ENCODE data around the gene ADAMTS18. TPM values are rescaled to one million over a fixed set of nuclear protein-coding genes. Genes with fewer than 3 reads are reported as not detected.

Gene ADAMTS18
- total and polyA plus RNA-seq, 4 experiments from 2014 or later, result not detected

GRCh38 chr16:77306075-77306474 lies 128.8 kb downstream of the ADAMTS18 start:
- Histone ChIP-seq H3K4me3 (ENCODE audit: low read length in 2 of 2) (no peak overlapping the region), H3K4me1 (ENCODE audit: insufficient read depth, low read length) (no peaks in the 10 kb centered on the region), H3K27me3 (ENCODE audit: insufficient read depth, low read length) (no peaks in the 10 kb centered on the region), H3K27ac (ENCODE audit: low read depth, low read length) (no peak overlapping the region), H3K36me3 (ENCODE audit: insufficient read depth, low read length) (no peaks in the 10 kb centered on the region), H3K9me3 (ENCODE audit: control insufficient read depth in 1 of 2, low read length in 2 of 2) (no peaks in the 10 kb centered on the region)
- CTCF ChIA-PET (ENCODE audit: partially characterized antibody), result no interaction called here
- H3K36me3 Mint-ChIP-seq, result no peaks in the 10 kb centered on the region
- peaks cover 2 to 4% of the 10 kb centered on the region in 2 donors for H3K27me3 Mint-ChIP-seq
- DNase-seq, result no peak
- no peak overlapping the region for H3K27ac Mint-ChIP-seq
- POLR2A ChIA-PET (ENCODE audit: partially characterized antibody), result no interaction called here
- H3K9me3 Mint-ChIP-seq, result peaks cover 0 to 2% (median 0%) of the 10 kb centered on the region in 8 donors
- intact Hi-C loops (cut with micrococcal nuclease), result no loop called here
- H3K4me1 Mint-ChIP-seq, result no peaks in the 10 kb centered on the region
- no peak overlapping the region for H3K4me3 Mint-ChIP-seq

DNA sequence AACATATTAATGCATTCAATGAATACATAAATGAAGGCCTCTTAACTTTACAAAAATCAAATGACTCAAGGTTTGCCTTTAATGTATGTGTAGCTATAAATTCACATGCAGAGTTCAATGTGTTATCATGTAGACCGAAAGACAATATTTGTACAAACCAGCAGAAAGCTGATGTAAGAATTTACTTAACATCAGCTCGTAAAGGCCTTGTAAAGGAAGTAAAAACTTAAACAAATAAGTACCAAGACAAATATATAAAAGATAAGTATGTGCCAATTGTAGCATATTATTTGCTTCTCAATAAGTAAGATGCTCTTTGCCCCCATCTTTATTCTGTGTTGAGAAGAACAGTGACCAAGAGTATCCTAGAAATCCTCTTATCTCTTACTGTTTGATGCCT lies 130.0 kb downstream of the ADAMTS18 start:
- no peak overlapping the region for H3K4me3 ChIP-seq (ENCODE audit: low read length in 2 of 2)
- H3K27ac Mint-ChIP-seq, result no peak overlapping the region
- H3K9me3 ChIP-seq (ENCODE audit: control insufficient read depth in 1 of 2, low read length in 2 of 2), result no peaks in the 10 kb centered on the region
- no peaks in the 10 kb centered on the region for H3K36me3 Mint-ChIP-seq
- intact Hi-C loops (cut with micrococcal nuclease), result no loop called here
- no peak overlapping the region for H3K27ac ChIP-seq (ENCODE audit: low read depth, low read length)
- no peaks in the 10 kb centered on the region for H3K4me1 Mint-ChIP-seq
- no peak for DNase-seq
- H3K27me3 Mint-ChIP-seq, result peaks cover 4 to 6% of the 10 kb centered on the region in 2 donors
- H3K27me3 ChIP-seq (ENCODE audit: insufficient read depth, low read length), result no peaks in the 10 kb centered on the region
- H3K36me3 ChIP-seq (ENCODE audit: insufficient read depth, low read length), result no peaks in the 10 kb centered on the region
- no peak overlapping the region for H3K4me3 Mint-ChIP-seq
- ChIA-PET CTCF (ENCODE audit: partially characterized antibody) (no interaction called here), POLR2A (ENCODE audit: partially characterized antibody) (no interaction called here)
- no peaks in the 10 kb centered on the region for H3K4me1 ChIP-seq (ENCODE audit: insufficient read depth, low read length)
- peaks cover 0 to 2% (median 0%) of the 10 kb centered on the region in 8 donors for H3K9me3 Mint-ChIP-seq

GRCh38 chr16:77304134-77304533 lies 130.7 kb downstream of the ADAMTS18 start:
- POLR2A ChIA-PET (ENCODE audit: partially characterized antibody), result no interaction called here
- no peaks in the 10 kb centered on the region for H3K4me1 ChIP-seq (ENCODE audit: insufficient read depth, low read length)
- no peaks in the 10 kb centered on the region for H3K27me3 ChIP-seq (ENCODE audit: insufficient read depth, low read length)
- no peaks in the 10 kb centered on the region for H3K36me3 ChIP-seq (ENCODE audit: insufficient read depth, low read length)
- H3K27ac ChIP-seq (ENCODE audit: low read depth, low read length), result no peak overlapping the region
- H3K9me3 ChIP-seq (ENCODE audit: control insufficient read depth in 1 of 2, low read length in 2 of 2), result no peaks in the 10 kb centered on the region
- Mint-ChIP-seq H3K27ac (no peak overlapping the region), H3K9me3 (peaks cover 0 to 2% (median 0%) of the 10 kb centered on the region in 8 donors), H3K36me3 (no peaks in the 10 kb centered on the region), H3K4me1 (no peaks in the 10 kb centered on the region), H3K4me3 (no peak overlapping the region), H3K27me3 (peaks cover 4 to 6% of the 10 kb centered on the region in 2 donors)
- CTCF ChIA-PET (ENCODE audit: partially characterized antibody), result no interaction called here
- DNase-seq, result no peak
- no peak overlapping the region for H3K4me3 ChIP-seq (ENCODE audit: low read length in 2 of 2)
- intact Hi-C loops (cut with micrococcal nuclease), result no loop called here

- Mint-ChIP-seq H3K36me3 (no peaks in the 10 kb centered on the region), H3K9me3 (peaks cover 0 to 2% (median 0%) of the 10 kb centered on the region in 8 donors), H3K27ac (no peak overlapping the region), H3K4me3 (no peak overlapping the region), H3K27me3 (peaks cover 2 to 5% of the 10 kb centered on the region in 2 donors), H3K4me1 (no peaks in the 10 kb centered on the region)
- H3K4me3 ChIP-seq (ENCODE audit: low read length in 2 of 2), result no peak overlapping the region
- no peaks in the 10 kb centered on the region for H3K27me3 ChIP-seq (ENCODE audit: insufficient read depth, low read length)
- no peaks in the 10 kb centered on the region for H3K36me3 ChIP-seq (ENCODE audit: insufficient read depth, low read length)
- no peaks in the 10 kb centered on the region for H3K9me3 ChIP-seq (ENCODE audit: control insufficient read depth in 1 of 2, low read length in 2 of 2)
- ChIA-PET CTCF (ENCODE audit: partially characterized antibody) (no interaction called here), POLR2A (ENCODE audit: partially characterized antibody) (no interaction called here)
- H3K27ac ChIP-seq (ENCODE audit: low read depth, low read length), result no peak overlapping the region
- DNase-seq, result no peak
- intact Hi-C loops (cut with micrococcal nuclease), result no loop called here
- H3K4me1 ChIP-seq (ENCODE audit: insufficient read depth, low read length), result no peaks in the 10 kb centered on the region
Observed at GRCh38 chr16:77302674-77303073, 132.2 kb downstream of the ADAMTS18 start.

- CTCF ChIA-PET (ENCODE audit: partially characterized antibody), result no interaction called here
- Histone ChIP-seq H3K9me3 (ENCODE audit: control insufficient read depth in 1 of 2, low read length in 2 of 2) (no peaks in the 10 kb centered on the region), H3K27ac (ENCODE audit: low read depth, low read length) (no peak overlapping the region), H3K4me3 (ENCODE audit: low read length in 2 of 2) (no peak overlapping the region), H3K27me3 (ENCODE audit: insufficient read depth, low read length) (no peaks in the 10 kb centered on the region), H3K36me3 (ENCODE audit: insufficient read depth, low read length) (no peaks in the 10 kb centered on the region), H3K4me1 (ENCODE audit: insufficient read depth, low read length) (no peaks in the 10 kb centered on the region)
- Mint-ChIP-seq H3K27ac (no peak overlapping the region), H3K27me3 (peaks cover 2 to 5% of the 10 kb centered on the region in 2 donors), H3K36me3 (no peaks in the 10 kb centered on the region), H3K9me3 (peaks cover 0 to 2% (median 0%) of the 10 kb centered on the region in 8 donors), H3K4me3 (no peak overlapping the region), H3K4me1 (no peaks in the 10 kb centered on the region)
- DNase-seq, result no peak
- intact Hi-C loops (cut with micrococcal nuclease), result no loop called here
- POLR2A ChIA-PET (ENCODE audit: partially characterized antibody), result no interaction called here
Observed at GRCh38 chr16:77302249-77302648, 132.6 kb downstream of the ADAMTS18 start.

DNA sequence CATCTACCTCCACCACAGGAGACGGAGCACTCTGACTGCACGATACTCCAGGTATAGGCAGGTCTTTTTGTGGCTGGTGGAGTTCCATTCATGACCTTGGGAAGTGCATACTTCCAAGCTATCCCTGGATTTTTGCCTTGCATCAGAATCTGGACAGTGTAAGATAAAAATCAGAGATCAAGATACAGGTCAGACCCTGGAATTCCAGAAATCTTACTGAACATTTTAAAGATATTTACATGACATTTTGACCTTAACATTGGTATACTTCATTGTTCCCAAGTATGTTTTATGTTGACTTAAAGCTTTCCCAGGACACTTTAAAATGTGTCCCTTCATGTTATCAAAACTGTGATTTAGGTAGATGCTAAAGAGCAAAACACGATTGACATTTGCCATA lies 134.6 kb downstream of the ADAMTS18 start:
- DNase-seq, result no peak
- ChIA-PET CTCF (ENCODE audit: partially characterized antibody) (no interaction called here), POLR2A (ENCODE audit: partially characterized antibody) (no interaction called here)
- Histone ChIP-seq H3K4me3 (ENCODE audit: low read length in 2 of 2) (no peak overlapping the region), H3K36me3 (ENCODE audit: insufficient read depth, low read length) (no peaks in the 10 kb centered on the region), H3K4me1 (ENCODE audit: insufficient read depth, low read length) (no peaks in the 10 kb centered on the region), H3K27ac (ENCODE audit: low read depth, low read length) (no peak overlapping the region), H3K27me3 (ENCODE audit: insufficient read depth, low read length) (no peaks in the 10 kb centered on the region), H3K9me3 (ENCODE audit: control insufficient read depth in 1 of 2, low read length in 2 of 2) (no peaks in the 10 kb centered on the region)
- no peaks in the 10 kb centered on the region for H3K36me3 Mint-ChIP-seq
- H3K4me3 Mint-ChIP-seq, result no peak overlapping the region
- H3K27ac Mint-ChIP-seq, result no peak overlapping the region
- peaks cover 2 to 5% of the 10 kb centered on the region in 2 donors for H3K27me3 Mint-ChIP-seq
- intact Hi-C loops (cut with micrococcal nuclease), result no loop called here
- H3K9me3 Mint-ChIP-seq, result peaks cover 0 to 3% (median 0%) of the 10 kb centered on the region in 8 donors
- no peaks in the 10 kb centered on the region for H3K4me1 Mint-ChIP-seq

GRCh38 chr16:77299395-77299794 lies 135.4 kb downstream of the ADAMTS18 start:
- H3K4me1 Mint-ChIP-seq, result no peaks in the 10 kb centered on the region
- POLR2A ChIA-PET (ENCODE audit: partially characterized antibody), result no interaction called here
- intact Hi-C loops (cut with micrococcal nuclease), result no loop called here
- Histone ChIP-seq H3K9me3 (ENCODE audit: control insufficient read depth in 1 of 2, low read length in 2 of 2) (no peaks in the 10 kb centered on the region), H3K36me3 (ENCODE audit: insufficient read depth, low read length) (no peaks in the 10 kb centered on the region), H3K27me3 (ENCODE audit: insufficient read depth, low read length) (no peaks in the 10 kb centered on the region), H3K27ac (ENCODE audit: low read depth, low read length) (no peak overlapping the region), H3K4me1 (ENCODE audit: insufficient read depth, low read length) (no peaks in the 10 kb centered on the region), H3K4me3 (ENCODE audit: low read length in 2 of 2) (no peak overlapping the region)
- H3K4me3 Mint-ChIP-seq, result no peak overlapping the region
- DNase-seq, result no peak
- H3K27me3 Mint-ChIP-seq, result peaks cover 2 to 5% of the 10 kb centered on the region in 2 donors
- H3K27ac Mint-ChIP-seq, result no peak overlapping the region
- peaks cover 0 to 3% (median 0%) of the 10 kb centered on the region in 8 donors for H3K9me3 Mint-ChIP-seq
- CTCF ChIA-PET (ENCODE audit: partially characterized antibody), result no interaction called here
- no peaks in the 10 kb centered on the region for H3K36me3 Mint-ChIP-seq
